ENCODE measurements around the gene CEACAM1.

The CEACAM1 gene

DNA sequence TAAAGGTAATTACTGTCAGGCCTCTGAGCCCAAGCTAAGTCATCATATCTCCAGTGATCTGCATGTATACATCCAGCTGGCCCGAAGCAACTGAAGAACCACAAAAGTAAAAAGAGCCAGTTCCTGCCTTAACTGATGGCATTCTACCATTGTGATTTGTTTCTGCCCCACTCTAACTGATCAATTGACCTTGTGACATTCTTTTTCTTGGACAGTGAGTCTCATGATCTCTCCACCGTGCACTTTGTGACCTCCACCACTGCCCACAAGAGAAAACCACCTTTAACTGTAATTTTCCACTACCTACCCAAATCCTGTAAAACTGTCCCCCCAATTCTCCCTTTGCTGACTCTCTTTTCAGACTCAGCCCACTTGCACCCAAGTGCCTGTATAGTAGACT is 68.4 kb downstream of the CEACAM1 start:
- H3K27ac ChIP-seq, result no peak overlapping the region
- TF ChIP-seq CTCF (conservative IDR thresholded peaks at IDR 0.05), result no peak

Data from VCaP (cell line).